HAP-1 (cell line): ENCODE data around the gene PEDS1.
A peak's percentile ranks its signal among the peaks of the same experiment; 100 is the strongest.
"Not testable (repeated sequence)": the region's sequence is repeated elsewhere in the genome, so short reads cannot be mapped to it uniquely, and the experiment has no call there.

Experiments used
- DNase-seq, 2 experiments: peaks; one replicate each; pipeline ENCODE4 v3.0.0-alpha.2; 2016 to 2020; ENCODE audit warnings: low spot score in 2 of 2
- H3K27me3 ChIP-seq: fragments of 250-450 bp; sonication (Bioruptor Pico); 2 replicates; pipeline ENCODE4 v1.5.1; 2020; ENCODE audit warnings: low read depth, mild to moderate bottlenecking, moderate library complexity
- H3K36me3 ChIP-seq: fragments of 250-450 bp; sonication (Bioruptor Pico); replicated peaks from 2 replicates; pipeline ENCODE4 v1.5.1; 2020; ENCODE audit warnings: mild to moderate bottlenecking
- H3K4me1 ChIP-seq: fragments of 250-450 bp; sonication (Bioruptor Pico); 2 replicates; pipeline ENCODE4 v1.5.1; 2020; ENCODE audit warnings: mild to moderate bottlenecking
- H3K4me3 ChIP-seq: fragments of 250-450 bp; sonication (Bioruptor Pico); 2 replicates; pipeline ENCODE4 v1.5.1; 2020; ENCODE audit warnings: mild to moderate bottlenecking, moderate library complexity
- H3K9me3 ChIP-seq: fragments of 250-450 bp; sonication (Bioruptor Pico); 2 replicates; pipeline ENCODE4 v1.5.1; 2020; ENCODE audit warnings: mild to moderate bottlenecking, moderate library complexity
- in situ Hi-C: fragments of 300-500 bp; cut with MboI; formaldehyde crosslinking; loops from 3 replicates; pipeline ENCODE4 v1.14.3; 2020; ENCODE audit warnings: low sequenced_read_pairs, inconsistent platforms, mixed read lengths

Gene PEDS1

DNA sequence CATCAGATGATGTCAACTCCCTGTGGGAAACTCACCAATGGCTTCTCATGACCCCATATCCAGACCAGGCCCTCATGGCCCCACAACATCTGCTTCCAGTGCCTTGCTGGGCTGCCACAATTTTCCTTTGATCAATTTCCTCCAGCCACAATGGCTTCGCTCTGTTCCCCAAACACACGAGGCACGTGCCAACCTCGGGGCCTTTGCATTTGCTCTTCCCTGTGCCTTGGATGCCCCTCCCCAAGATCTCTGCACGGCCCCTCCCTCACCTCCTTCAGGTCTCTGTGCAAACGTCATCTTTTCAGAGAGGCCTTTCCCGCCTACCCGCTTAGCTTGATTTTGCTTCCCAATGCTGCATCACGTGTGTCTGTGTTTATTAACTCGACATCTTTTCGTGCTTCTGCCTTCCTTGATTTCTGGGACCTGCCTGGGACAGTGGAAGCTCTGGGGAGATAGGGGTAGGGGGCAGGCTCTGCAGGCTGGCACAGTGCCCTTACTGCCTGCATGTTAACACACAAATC, 13.1 kb downstream of the PEDS1 start:
- DNase-seq = no peak
- Histone ChIP-seq H3K27me3 (no peaks in the 10 kb centered on the region), H3K4me1 (peaks cover 3% of the 10 kb centered on the region; the same call in 1 of the 2 replicates), H3K36me3 (peaks cover 36% of the 10 kb centered on the region), H3K4me3 (no peak overlapping the region), H3K9me3 (no peaks in the 10 kb centered on the region)
- in situ Hi-C loops = no loop called here

DNA sequence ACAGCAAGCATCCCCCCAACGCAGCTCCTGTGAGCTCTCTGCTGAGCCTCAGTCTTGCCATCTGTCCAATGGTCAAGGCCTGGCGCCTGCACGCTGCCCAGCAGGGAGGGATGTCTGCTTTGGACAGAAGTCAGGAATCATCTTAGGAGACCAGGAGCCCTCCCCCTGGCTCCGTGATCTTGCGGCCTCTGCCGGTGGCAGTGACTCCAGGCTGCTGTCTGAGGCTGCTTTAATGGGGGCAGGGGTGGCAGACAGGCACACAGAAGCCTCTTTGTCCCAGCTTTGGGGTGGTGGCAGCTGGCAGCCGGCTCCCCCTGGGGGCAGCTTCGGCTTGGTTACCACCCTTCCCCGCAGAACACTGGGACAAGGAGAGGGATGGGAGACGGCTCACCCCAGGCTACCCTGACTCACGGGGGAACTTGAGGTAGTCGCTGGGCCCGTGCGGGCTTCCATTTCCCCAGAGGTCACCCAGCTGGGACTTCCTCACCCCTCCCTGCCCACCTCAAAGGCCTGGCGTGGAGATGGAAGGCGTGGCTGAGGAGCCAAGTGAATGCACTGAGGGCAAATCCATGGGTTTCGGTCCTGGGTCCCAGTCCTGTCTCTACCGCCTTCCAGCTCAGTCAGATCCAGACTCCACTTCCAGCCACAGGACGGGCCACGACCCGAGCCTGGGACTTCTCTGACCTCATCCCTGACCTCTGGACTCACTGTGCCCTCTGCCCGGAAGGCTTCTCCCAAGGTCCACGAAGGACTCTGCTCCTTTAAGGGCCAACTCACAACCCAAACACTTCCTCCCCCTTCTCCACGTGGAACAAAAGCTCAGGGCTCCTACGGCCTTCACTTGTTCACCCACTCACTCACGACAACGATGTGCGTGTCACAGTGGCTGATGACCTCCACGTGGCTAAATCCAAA, 14.8 kb downstream of the PEDS1 start:
- in situ Hi-C loops = no loop called here
- Histone ChIP-seq H3K9me3 (no peaks in the 10 kb centered on the region), H3K4me1 (peaks cover 3% of the 10 kb centered on the region; the same call in 1 of the 2 replicates), H3K4me3 (no peak overlapping the region), H3K36me3 (peaks cover 42% of the 10 kb centered on the region), H3K27me3 (no peaks in the 10 kb centered on the region)
- DNase-seq = no peak

DNA sequence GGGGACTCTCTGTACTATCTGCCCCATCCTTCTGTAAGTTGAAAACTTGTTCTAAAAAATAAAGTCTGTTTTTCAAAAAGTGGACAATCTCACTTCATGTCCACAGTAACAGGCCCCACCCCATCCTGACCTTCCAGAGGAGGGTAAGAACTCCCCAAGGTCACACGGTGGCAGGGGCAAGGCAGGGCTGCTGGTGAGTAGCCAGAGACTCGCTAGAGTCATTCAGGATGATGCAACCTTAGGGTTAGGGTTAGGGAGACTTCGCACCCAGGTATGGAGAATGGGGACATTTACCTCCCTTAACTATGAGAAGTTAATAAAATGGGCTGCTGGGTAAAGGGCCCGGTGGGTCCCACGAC, 15.4 kb downstream of the PEDS1 start:
- peaks cover 39% of the 10 kb centered on the region for H3K36me3 ChIP-seq
- in situ Hi-C loops = no loop called here

DNA sequence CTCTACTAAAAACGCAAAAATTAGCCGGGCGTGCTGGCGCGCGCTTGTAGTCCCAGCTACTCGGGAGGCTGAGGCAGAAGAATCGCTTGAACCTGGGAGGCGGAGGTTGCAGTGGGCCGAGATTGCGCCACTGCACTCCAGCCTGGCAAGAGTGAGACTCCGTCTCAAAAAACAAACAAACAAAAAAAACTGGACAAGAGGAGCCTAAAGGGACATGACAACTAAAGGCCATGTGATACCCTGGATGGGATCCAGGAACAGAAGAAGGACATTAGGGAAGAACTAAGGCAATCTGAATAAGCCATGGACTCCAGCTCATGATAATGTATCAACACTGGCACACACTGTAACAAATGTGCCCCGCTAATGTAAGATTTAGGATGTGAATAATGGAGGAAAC, 15.8 kb downstream of the PEDS1 start:
- in situ Hi-C loops, H3K27me3 ChIP-seq, H3K4me1 ChIP-seq, H3K9me3 ChIP-seq, H3K4me3 ChIP-seq, DNase-seq: not testable (repeated sequence)
- peaks cover 35% of the 10 kb centered on the region for H3K36me3 ChIP-seq

More for the DNA sequence above, 15.4 kb downstream of the PEDS1 start:
- Histone ChIP-seq H3K4me3 (no peak overlapping the region), H3K27me3 (no peaks in the 10 kb centered on the region), H3K4me1 (peaks cover 3% of the 10 kb centered on the region; the same call in 1 of the 2 replicates), H3K9me3 (no peaks in the 10 kb centered on the region)
- DNase-seq = no peak

- Histone ChIP-seq H3K36me3 (peaks cover 32% of the 10 kb centered on the region), H3K4me3 (no peak overlapping the region), H3K27me3 (no peaks in the 10 kb centered on the region), H3K9me3 (no peaks in the 10 kb centered on the region), H3K4me1 (peaks cover 3% of the 10 kb centered on the region; the same call in 1 of the 2 replicates)
- in situ Hi-C loops = no loop called here
- DNase-seq = no peak
Measured at GRCh38 chr20:50136822-50137599, 16.5 kb downstream of the PEDS1 start.

GRCh38 chr20:50135157-50135556, 18.4 kb downstream of the PEDS1 start:
- H3K27me3 ChIP-seq, in situ Hi-C loops, H3K4me1 ChIP-seq, H3K9me3 ChIP-seq, DNase-seq, H3K4me3 ChIP-seq: not testable (repeated sequence)
- H3K36me3 ChIP-seq = peaks cover 16% of the 10 kb centered on the region

DNA sequence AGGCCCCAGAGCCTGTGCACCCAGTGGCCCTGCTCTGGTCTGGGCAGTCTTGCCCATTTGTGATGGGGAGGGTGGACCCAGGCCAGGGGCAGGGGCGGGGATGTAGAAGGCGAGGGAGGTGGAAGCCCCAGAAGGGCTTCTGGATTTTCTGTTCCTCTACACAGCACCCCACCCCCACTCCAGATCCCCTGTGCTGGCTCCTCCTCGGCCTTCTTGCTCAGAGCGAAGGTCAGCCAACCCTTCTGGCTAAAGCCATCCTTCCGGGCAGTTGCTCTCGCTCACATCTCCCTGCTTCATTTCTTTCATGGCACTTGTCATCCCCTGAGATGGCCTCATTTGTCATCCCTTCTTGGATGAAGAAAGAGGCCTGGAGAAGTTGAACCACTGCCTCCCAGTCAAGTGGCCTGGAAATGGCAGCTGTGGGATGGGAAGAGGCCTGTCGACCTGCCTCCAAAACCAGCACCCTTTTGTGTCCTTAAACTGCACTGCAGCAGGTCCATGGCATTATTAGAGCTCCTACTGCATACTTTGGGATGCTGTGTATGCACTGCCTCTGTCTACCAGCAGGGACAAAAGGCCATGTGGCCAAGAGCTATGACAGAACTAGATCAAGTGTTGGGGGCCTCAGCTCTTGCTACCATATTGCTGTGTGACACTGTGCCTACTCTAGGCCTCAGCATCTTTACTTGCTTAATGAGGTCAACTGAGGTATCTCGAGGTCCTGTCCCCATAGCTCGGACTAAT, 19.9 kb downstream of the PEDS1 start:
- H3K9me3 ChIP-seq = no peaks in the 10 kb centered on the region
- no peak for DNase-seq
- H3K4me3 ChIP-seq = no peak overlapping the region
- H3K4me1 ChIP-seq = peaks cover 3% of the 10 kb centered on the region; the same call in 1 of the 2 replicates
- in situ Hi-C loops = no loop called here
- H3K27me3 ChIP-seq = no peaks in the 10 kb centered on the region
- H3K36me3 ChIP-seq = peaks cover 26% of the 10 kb centered on the region

GRCh38 chr20:50133041-50133440, 20.5 kb downstream of the PEDS1 start:
- no peak for DNase-seq
- peaks cover 32% of the 10 kb centered on the region for H3K36me3 ChIP-seq
- no peaks in the 10 kb centered on the region for H3K9me3 ChIP-seq
- H3K27me3 ChIP-seq = no peaks in the 10 kb centered on the region
- H3K4me3 ChIP-seq = no peak overlapping the region
- peaks cover 3% of the 10 kb centered on the region; the same call in 1 of the 2 replicates for H3K4me1 ChIP-seq
- in situ Hi-C loops = no loop called here

GRCh38 chr20:50130995-50131394, 22.5 kb downstream of the PEDS1 start:
- Histone ChIP-seq H3K9me3 (no peaks in the 10 kb centered on the region), H3K36me3 (peaks cover 40% of the 10 kb centered on the region), H3K4me3 (no peak overlapping the region), H3K4me1 (peaks cover under 1% of the 10 kb centered on the region; the same call in 1 of the 2 replicates), H3K27me3 (no peaks in the 10 kb centered on the region)
- no peak for DNase-seq
- in situ Hi-C loops = no loop called here

- Histone ChIP-seq H3K4me3 (no peak overlapping the region), H3K4me1 (no peaks in the 10 kb centered on the region), H3K27me3 (no peaks in the 10 kb centered on the region), H3K9me3 (no peaks in the 10 kb centered on the region), H3K36me3 (peaks cover 42% of the 10 kb centered on the region)
- in situ Hi-C loops = no loop called here
- DNase-seq = no peak
Measured at GRCh38 chr20:50130356-50130723, 23.2 kb downstream of the PEDS1 start.

DNA sequence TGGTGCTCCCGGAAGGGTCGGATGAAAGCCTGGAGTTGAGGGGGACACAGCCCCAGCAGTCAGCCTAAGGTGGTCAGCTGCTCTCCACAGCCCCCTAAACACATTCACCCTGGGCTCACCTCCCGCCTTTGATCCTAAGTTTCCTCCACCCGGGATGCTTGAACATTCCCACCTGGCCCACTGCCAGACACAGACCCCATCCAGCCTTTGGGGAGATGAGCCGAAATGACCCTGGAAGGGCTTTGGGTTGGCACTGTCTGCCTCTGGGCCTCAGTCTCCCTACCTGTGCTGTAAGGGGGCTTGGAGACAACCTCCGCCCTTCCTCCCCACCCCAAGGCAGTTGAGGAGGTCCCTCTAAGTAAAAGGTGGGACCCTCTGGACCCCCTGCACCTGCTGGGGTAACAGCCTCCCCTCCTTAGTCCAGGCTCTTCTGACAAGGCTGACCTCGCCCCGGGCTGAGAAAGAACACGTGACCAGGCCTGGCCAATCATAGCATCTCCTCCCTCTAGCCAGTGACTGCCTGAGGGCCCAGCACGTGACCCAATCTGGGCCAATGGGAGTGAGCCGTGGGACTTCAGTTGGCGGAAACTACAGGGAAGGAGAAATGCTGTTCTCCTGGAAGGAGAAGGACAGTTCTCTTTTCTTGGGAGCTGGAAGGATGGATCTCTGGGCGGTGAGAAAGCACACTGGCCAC, 23.7 kb downstream of the PEDS1 start:
- peak in 1 of 2 experiments; percentile 48 for DNase-seq
- Histone ChIP-seq H3K36me3 (peaks cover 44% of the 10 kb centered on the region), H3K4me1 (no peaks in the 10 kb centered on the region), H3K9me3 (no peaks in the 10 kb centered on the region), H3K4me3 (no peak overlapping the region), H3K27me3 (no peaks in the 10 kb centered on the region)
- in situ Hi-C loops = no loop called here

DNA sequence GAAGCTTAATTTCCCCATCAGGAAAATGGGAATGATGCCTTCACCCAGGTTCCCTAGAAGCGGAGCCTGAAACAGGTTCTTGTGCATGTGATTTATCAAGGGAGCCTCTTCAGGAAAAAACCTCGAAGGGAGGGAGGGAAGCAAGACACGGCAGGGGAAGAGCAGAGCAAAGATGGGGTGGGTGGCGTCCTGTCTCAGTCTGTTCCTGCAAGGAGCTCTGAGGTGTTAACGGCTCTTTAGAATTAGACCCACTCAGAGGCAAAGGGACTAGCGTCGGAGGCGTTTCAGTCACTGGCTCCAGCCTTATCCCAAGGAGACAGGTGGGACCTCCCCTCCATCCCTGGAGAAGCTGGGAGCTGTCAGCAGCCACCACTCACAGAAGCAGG, 25.0 kb downstream of the PEDS1 start:
- no peaks in the 10 kb centered on the region for H3K4me1 ChIP-seq
- H3K27me3 ChIP-seq = no peaks in the 10 kb centered on the region
- H3K36me3 ChIP-seq = peaks cover 45% of the 10 kb centered on the region
- in situ Hi-C loops = no loop called here
- no peak for DNase-seq
- H3K4me3 ChIP-seq = no peak overlapping the region
- no peaks in the 10 kb centered on the region for H3K9me3 ChIP-seq
